SJCRH30 (cell line): ENCODE data around the gene CRLF2. TPM values are rescaled to one million over a fixed set of nuclear protein-coding genes. Genes with fewer than 3 reads are reported as not detected.
"Not testable (repeated sequence)": the region's sequence is repeated elsewhere in the genome, so short reads cannot be mapped to it uniquely, and the experiment has no call there.

ENCODE experiments used
- DNase-seq, 2 experiments: peaks; one replicate each; pipeline ENCODE4 v3.0.0-alpha.2; 2015 to 2020
- H3K27ac ChIP-seq: fragments of 250-450 bp; sonication (Bioruptor Pico); 2 replicates; pipeline ENCODE4 v1.5.1; 2020; ENCODE audit warnings: mild to moderate bottlenecking, moderate library complexity
- H3K27me3 ChIP-seq: fragments of 250-450 bp; sonication (Bioruptor Pico); 2 replicates; pipeline ENCODE4 v1.5.1; 2020; ENCODE audit warnings: mild to moderate bottlenecking, moderate library complexity
- H3K36me3 ChIP-seq: fragments of 250-450 bp; sonication (Bioruptor Pico); 2 replicates; pipeline ENCODE4 v1.5.1; 2020; ENCODE audit warnings: mild to moderate bottlenecking, moderate library complexity
- H3K4me1 ChIP-seq: fragments of 250-450 bp; sonication (Bioruptor Pico); 2 replicates; pipeline ENCODE4 v1.5.1; 2020; ENCODE audit warnings: mild to moderate bottlenecking, moderate library complexity
- H3K4me3 ChIP-seq: fragments of 250-450 bp; sonication (Bioruptor Pico); 2 replicates; pipeline ENCODE4 v1.5.1; 2020; ENCODE audit warnings: mild to moderate bottlenecking, moderate library complexity
- H3K9me3 ChIP-seq: fragments of 250-450 bp; sonication (Bioruptor Pico); replicated peaks from 2 replicates; pipeline ENCODE4 v1.5.1; 2020; ENCODE audit warnings: mild to moderate bottlenecking, moderate library complexity
- total RNA-seq: library from RNA; depleted of rRNA; stranded (reverse); fragments of >200 nt; shearing (Covaris generic); gene quantifications from 2 replicates; pipeline ENCODE4 v1.2.3, GENCODE V29; 2014; rRNA removed

Gene CRLF2
- total RNA-seq = 0.08 and 0.26 TPM in 2 replicates

GRCh38 chrX:1212532-1212931 lies at the start of gene CRLF2:
TSS of gene CRLF2 (minus strand) at chrX:1212649. CDS start at chrX:1212634, 15 bp downstream.
- Histone ChIP-seq H3K36me3 (no peaks in the 10 kb centered on the region), H3K9me3 (no peaks in the 10 kb centered on the region), H3K4me3 (no peak within 1 kb of the TSS), H3K4me1 (peaks cover 14% of the 10 kb centered on the region), H3K27me3 (no peaks in the 10 kb centered on the region), H3K27ac (no peak within 1 kb of the TSS)
- peak in 1 of 2 experiments; percentile 20 for DNase-seq

GRCh38 chrX:1261771-1262170 lies 49.3 kb upstream of the CRLF2 start:
- not testable (repeated sequence) for H3K36me3 ChIP-seq, H3K9me3 ChIP-seq, DNase-seq, H3K4me1 ChIP-seq, H3K27ac ChIP-seq, H3K27me3 ChIP-seq, H3K4me3 ChIP-seq

- Histone ChIP-seq H3K9me3 (no peaks in the 10 kb centered on the region), H3K27me3 (no peaks in the 10 kb centered on the region), H3K4me3 (no peak overlapping the region), H3K27ac (no peak overlapping the region), H3K36me3 (no peaks in the 10 kb centered on the region), H3K4me1 (no peaks in the 10 kb centered on the region)
- DNase-seq = no peak
Observed at GRCh38 chrX:1261285-1261684, 48.8 kb upstream of the CRLF2 start.

DNA sequence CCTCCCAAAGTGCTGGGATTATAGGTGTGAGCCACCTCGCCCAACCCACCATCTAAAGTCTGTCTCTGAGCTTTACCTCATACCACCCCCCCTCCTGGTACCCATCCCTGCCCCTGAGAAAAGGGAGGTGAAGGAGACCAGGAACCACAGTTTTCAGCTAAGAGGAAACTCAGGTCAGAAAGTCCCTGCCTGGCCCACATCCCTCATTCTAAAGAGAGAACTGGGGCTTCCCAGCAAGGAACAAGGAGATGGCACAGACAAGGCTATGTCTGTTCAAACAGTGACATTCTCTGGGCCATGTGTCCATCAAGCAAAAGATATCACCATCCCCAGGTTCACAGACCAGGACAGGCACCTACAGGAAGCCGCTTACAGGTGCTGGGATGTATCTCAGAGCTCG lies 40.4 kb upstream of the CRLF2 start:
- H3K4me1 ChIP-seq = peaks cover 10% of the 10 kb centered on the region
- no peaks in the 10 kb centered on the region for H3K9me3 ChIP-seq
- H3K27me3 ChIP-seq = no peaks in the 10 kb centered on the region
- no peaks in the 10 kb centered on the region for H3K36me3 ChIP-seq
- H3K27ac ChIP-seq = no peak overlapping the region
- no peak overlapping the region for H3K4me3 ChIP-seq
- DNase-seq = no peak

DNA sequence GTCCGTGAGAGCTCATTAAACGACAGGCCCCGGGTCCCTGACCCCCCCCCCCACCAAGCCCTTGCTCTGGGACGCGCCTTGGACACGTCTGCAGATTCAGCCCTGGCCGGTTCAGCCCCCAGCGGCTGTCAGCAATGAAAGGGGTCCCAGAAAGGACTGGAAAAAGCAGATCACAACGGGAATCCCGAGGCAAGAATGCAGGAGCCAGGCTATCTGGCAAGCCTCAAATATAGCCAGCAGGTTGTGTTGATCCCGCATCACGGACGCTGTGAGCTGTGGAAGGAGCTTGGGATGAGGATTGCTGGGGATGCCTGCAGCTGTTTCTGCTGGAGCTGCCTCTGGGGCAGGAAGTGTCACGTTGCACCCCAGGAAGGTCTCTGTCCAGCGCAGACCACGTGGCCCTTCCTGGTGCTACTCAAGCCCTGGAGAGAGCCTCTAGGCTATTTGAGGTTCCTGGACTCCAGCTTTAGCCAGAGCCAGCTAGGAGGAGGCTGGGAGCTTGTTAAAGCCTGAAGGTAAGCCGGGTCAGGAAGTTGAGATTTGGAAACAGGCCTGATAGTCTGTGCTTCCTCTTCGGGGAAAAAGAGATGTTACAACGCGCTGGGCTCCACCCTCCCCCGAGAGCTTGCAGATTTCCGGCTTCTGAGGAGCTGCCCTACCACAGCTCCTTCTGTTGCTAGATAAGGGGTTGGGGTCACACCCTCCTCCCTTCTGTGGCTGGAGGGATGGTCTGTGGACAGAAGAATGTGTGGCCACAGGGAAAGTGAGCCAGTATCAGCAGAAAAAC lies 36.8 kb upstream of the CRLF2 start:
- H3K36me3 ChIP-seq = no peaks in the 10 kb centered on the region
- H3K27ac ChIP-seq = peak overlapping the region; percentile 89
- DNase-seq = peak; percentile 95 to 96
- peak overlapping the region; percentile 52 for H3K4me3 ChIP-seq
- H3K27me3 ChIP-seq = no peaks in the 10 kb centered on the region
- H3K9me3 ChIP-seq = no peaks in the 10 kb centered on the region
- H3K4me1 ChIP-seq = peaks cover 10% of the 10 kb centered on the region

GRCh38 chrX:1248331-1249061 lies 36.0 kb upstream of the CRLF2 start:
- H3K4me1 ChIP-seq = peaks cover 10% of the 10 kb centered on the region
- peak overlapping the region; percentile 52 for H3K4me3 ChIP-seq
- peak; percentile 74 to 85 for DNase-seq
- no peaks in the 10 kb centered on the region for H3K36me3 ChIP-seq
- H3K27me3 ChIP-seq = no peaks in the 10 kb centered on the region
- H3K9me3 ChIP-seq = no peaks in the 10 kb centered on the region
- H3K27ac ChIP-seq = peak overlapping the region; percentile 89

DNA sequence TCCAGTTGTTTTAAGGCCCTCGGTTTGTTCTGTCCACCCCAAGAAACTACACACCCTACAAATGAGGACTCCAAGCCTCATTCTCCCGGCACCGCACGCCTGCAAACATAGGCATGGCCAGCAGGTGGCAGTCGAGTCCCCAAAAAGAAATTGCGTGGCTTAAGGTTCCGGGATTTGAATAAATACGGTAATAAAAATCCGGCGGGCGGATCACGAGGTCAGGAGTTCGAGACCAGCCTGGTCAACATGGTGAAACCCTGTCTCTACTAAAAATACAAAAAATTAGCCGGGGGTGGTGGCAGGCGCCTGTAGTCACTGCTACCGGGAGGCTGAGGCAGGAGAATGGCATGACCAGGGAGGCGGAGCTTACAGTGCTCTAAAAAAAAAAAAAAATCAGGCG lies 34.4 kb upstream of the CRLF2 start:
- peak; percentile 56 to 83 for DNase-seq
- no peaks in the 10 kb centered on the region for H3K9me3 ChIP-seq
- no peak overlapping the region for H3K27ac ChIP-seq
- no peak overlapping the region for H3K4me3 ChIP-seq
- H3K27me3 ChIP-seq = no peaks in the 10 kb centered on the region
- no peaks in the 10 kb centered on the region for H3K36me3 ChIP-seq
- H3K4me1 ChIP-seq = peaks cover 10% of the 10 kb centered on the region

- H3K27ac ChIP-seq = no peak overlapping the region
- no peaks in the 10 kb centered on the region for H3K36me3 ChIP-seq
- H3K4me1 ChIP-seq = peaks cover 5% of the 10 kb centered on the region; the same call in 1 of the 2 replicates
- H3K9me3 ChIP-seq = no peaks in the 10 kb centered on the region
- DNase-seq = peak; percentile 85 to 88
- H3K4me3 ChIP-seq = no peak overlapping the region; the same call in 1 of the 2 replicates
- no peaks in the 10 kb centered on the region for H3K27me3 ChIP-seq
Observed at GRCh38 chrX:1244164-1245076, 32.0 kb upstream of the CRLF2 start.

- Histone ChIP-seq H3K9me3 (no peaks in the 10 kb centered on the region), H3K36me3 (no peaks in the 10 kb centered on the region), H3K4me1 (no peaks in the 10 kb centered on the region), H3K4me3 (no peak overlapping the region), H3K27ac (no peak overlapping the region), H3K27me3 (no peaks in the 10 kb centered on the region)
- DNase-seq = no peak
Observed at GRCh38 chrX:1242891-1243402, 30.5 kb upstream of the CRLF2 start.

GRCh38 chrX:1240551-1240950 lies 28.1 kb upstream of the CRLF2 start:
- H3K27me3 ChIP-seq, H3K36me3 ChIP-seq, H3K27ac ChIP-seq, H3K4me1 ChIP-seq, DNase-seq, H3K4me3 ChIP-seq, H3K9me3 ChIP-seq: not testable (repeated sequence)

DNA sequence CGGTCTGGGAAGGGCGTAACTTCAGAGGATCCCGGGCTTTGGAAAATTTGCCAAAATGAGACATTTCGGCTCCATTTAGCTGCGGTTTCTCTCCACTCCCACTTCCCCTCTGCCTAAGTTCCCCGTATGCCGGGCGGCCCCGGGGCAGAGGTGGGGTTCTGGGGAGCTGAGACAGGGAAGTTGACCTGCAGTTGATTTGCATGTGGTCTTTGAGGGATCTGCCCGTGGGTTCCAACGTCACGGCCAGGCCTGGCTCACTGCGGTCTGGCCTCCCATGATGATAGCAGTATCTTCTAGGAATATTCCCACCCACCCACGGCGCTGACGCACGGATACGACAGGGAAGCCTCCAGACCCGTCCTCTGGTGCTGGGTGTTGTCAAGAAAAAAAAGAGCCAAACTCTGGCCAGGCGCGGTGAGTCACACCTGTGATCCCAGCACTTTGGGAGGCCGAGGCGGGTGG lies 27.3 kb upstream of the CRLF2 start:
- H3K36me3 ChIP-seq = no peaks in the 10 kb centered on the region
- no peak overlapping the region for H3K27ac ChIP-seq
- no peaks in the 10 kb centered on the region for H3K9me3 ChIP-seq
- H3K4me3 ChIP-seq = no peak overlapping the region
- no peaks in the 10 kb centered on the region for H3K4me1 ChIP-seq
- no peaks in the 10 kb centered on the region for H3K27me3 ChIP-seq
- no peak for DNase-seq

DNA sequence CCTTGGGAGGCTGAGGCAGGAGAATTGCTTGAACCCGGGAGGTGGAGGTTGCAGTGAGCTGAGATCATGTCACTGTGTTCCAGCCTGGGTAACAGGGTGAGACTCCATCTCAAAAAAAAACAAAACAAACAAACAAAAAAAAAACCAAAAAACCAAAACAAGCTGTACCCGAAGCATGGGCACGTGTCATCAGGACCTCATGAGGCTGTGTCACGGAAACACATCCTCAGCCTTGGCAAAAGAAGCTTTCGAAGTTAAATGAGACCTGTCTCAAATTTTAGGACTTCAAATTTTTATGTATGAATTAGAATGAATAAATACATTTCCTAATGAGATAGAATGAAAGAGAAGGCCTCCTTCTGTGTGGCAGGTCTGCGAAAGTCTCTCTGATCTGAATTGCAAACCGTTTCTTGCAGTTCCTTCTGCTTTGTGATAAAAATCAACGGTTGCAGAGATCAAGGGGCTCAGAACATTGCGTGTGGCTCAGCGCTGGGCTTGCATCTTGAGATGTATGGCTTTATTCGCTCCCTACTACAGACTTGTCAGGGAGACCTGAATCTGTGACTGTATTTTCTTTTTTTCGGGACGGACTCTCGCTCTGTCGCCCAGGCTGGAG lies 19.5 kb upstream of the CRLF2 start:
- no peaks in the 10 kb centered on the region for H3K27me3 ChIP-seq
- DNase-seq = no peak
- H3K36me3 ChIP-seq = no peaks in the 10 kb centered on the region
- H3K27ac ChIP-seq = no peak overlapping the region
- H3K4me3 ChIP-seq = no peak overlapping the region
- H3K9me3 ChIP-seq = no peaks in the 10 kb centered on the region
- H3K4me1 ChIP-seq = no peaks in the 10 kb centered on the region

GRCh38 chrX:1228101-1228500 lies 15.7 kb upstream of the CRLF2 start:
- DNase-seq, H3K9me3 ChIP-seq, H3K27me3 ChIP-seq, H3K4me1 ChIP-seq, H3K4me3 ChIP-seq, H3K27ac ChIP-seq, H3K36me3 ChIP-seq: not testable (repeated sequence)

DNA sequence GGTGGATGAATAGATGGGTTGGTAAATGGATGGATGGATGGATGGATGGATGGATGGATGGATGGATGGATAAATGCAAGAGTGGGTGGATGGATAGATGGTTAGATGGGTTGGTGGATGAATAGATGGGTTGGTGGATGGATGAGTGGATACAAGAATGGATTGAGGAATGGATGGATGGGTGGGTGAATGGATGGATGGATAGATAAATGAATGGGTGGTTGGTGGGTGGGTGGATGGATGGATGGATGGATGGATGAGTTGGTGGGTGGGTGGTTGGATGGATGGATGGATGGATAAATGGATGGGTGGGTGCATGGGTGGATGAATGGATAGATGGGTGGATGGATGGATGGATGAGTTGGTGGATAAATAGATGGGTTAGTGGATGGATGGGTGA lies 13.8 kb upstream of the CRLF2 start:
- no peak overlapping the region for H3K4me3 ChIP-seq
- no peaks in the 10 kb centered on the region for H3K9me3 ChIP-seq
- DNase-seq = no peak
- H3K4me1 ChIP-seq = no peaks in the 10 kb centered on the region
- no peaks in the 10 kb centered on the region for H3K36me3 ChIP-seq
- no peaks in the 10 kb centered on the region for H3K27me3 ChIP-seq
- no peak overlapping the region for H3K27ac ChIP-seq
